ENCODE data around the gene TMEFF2.

TMEFF2 gene

GRCh38 chr2:192197357-192197756, 2.6 kb upstream of the TMEFF2 start:
- TF ChIP-seq GATA3 (IDR thresholded peaks at IDR 0.05; ENCODE audit: low read depth, low read length), result no peak
- TF ChIP-seq GATA2 (IDR thresholded peaks at IDR 0.05; ENCODE audit: low read depth, low read length), result no peak

GRCh38 chr2:192196421-192197194, 1.9 kb upstream of the TMEFF2 start:
- TF ChIP-seq GATA3 (IDR thresholded peaks at IDR 0.05; ENCODE audit: low read depth, low read length), result no peak
- TF ChIP-seq GATA2 (IDR thresholded peaks at IDR 0.05; ENCODE audit: low read depth, low read length), result no peak

GRCh38 chr2:192195548-192196418, 1.1 kb upstream of the TMEFF2 start:
- TF ChIP-seq GATA3 (IDR thresholded peaks at IDR 0.05; ENCODE audit: low read depth, low read length) (no peak), GATA2 (IDR thresholded peaks at IDR 0.05; ENCODE audit: low read depth, low read length) (no peak)

GRCh38 chr2:192194265-192194865, 368 bp downstream of the TMEFF2 start:
- TF ChIP-seq GATA3 (IDR thresholded peaks at IDR 0.05; ENCODE audit: low read depth, low read length) (no peak), GATA2 (IDR thresholded peaks at IDR 0.05; ENCODE audit: low read depth, low read length) (no peak)

GRCh38 chr2:192190474-192190873, 4.3 kb downstream of the TMEFF2 start:
- TF ChIP-seq GATA3 (IDR thresholded peaks at IDR 0.05; ENCODE audit: low read depth, low read length), result no peak
- no peak for TF ChIP-seq GATA2 (IDR thresholded peaks at IDR 0.05; ENCODE audit: low read depth, low read length)

- TF ChIP-seq GATA2 (IDR thresholded peaks at IDR 0.05; ENCODE audit: low read depth, low read length) (no peak), GATA3 (IDR thresholded peaks at IDR 0.05; ENCODE audit: low read depth, low read length) (no peak)
These were observed 7.9 kb downstream of the TMEFF2 start for GRCh38 chr2:192186806-192187205.

GRCh38 chr2:192184349-192184748, 10.4 kb downstream of the TMEFF2 start:
- TF ChIP-seq GATA2 (IDR thresholded peaks at IDR 0.05; ENCODE audit: low read depth, low read length) (no peak), GATA3 (IDR thresholded peaks at IDR 0.05; ENCODE audit: low read depth, low read length) (no peak)

GRCh38 chr2:192183296-192183695, 11.4 kb downstream of the TMEFF2 start:
- TF ChIP-seq GATA2 (IDR thresholded peaks at IDR 0.05; ENCODE audit: low read depth, low read length), result no peak
- TF ChIP-seq GATA3 (IDR thresholded peaks at IDR 0.05; ENCODE audit: low read depth, low read length), result no peak

GRCh38 chr2:192166946-192167345, 27.8 kb downstream of the TMEFF2 start:
- TF ChIP-seq GATA3 (IDR thresholded peaks at IDR 0.05; ENCODE audit: low read depth, low read length), result no peak
- no peak for TF ChIP-seq GATA2 (IDR thresholded peaks at IDR 0.05; ENCODE audit: low read depth, low read length)

GRCh38 chr2:192165842-192166241, 28.9 kb downstream of the TMEFF2 start:
- TF ChIP-seq GATA3 (IDR thresholded peaks at IDR 0.05; ENCODE audit: low read depth, low read length) (no peak), GATA2 (IDR thresholded peaks at IDR 0.05; ENCODE audit: low read depth, low read length) (no peak)

GRCh38 chr2:192162392-192163042, 32.2 kb downstream of the TMEFF2 start:
- TF ChIP-seq GATA3 (IDR thresholded peaks at IDR 0.05; ENCODE audit: low read depth, low read length), result no peak
- TF ChIP-seq GATA2 (IDR thresholded peaks at IDR 0.05; ENCODE audit: low read depth, low read length), result no peak

- TF ChIP-seq GATA2 (IDR thresholded peaks at IDR 0.05; ENCODE audit: low read depth, low read length) (no peak), GATA3 (IDR thresholded peaks at IDR 0.05; ENCODE audit: low read depth, low read length) (no peak)
These were observed 33.0 kb downstream of the TMEFF2 start for GRCh38 chr2:192161656-192162290.

GRCh38 chr2:192159736-192160135, 35.0 kb downstream of the TMEFF2 start:
- TF ChIP-seq GATA3 (IDR thresholded peaks at IDR 0.05; ENCODE audit: low read depth, low read length) (no peak), GATA2 (IDR thresholded peaks at IDR 0.05; ENCODE audit: low read depth, low read length) (no peak)

Data from SH-SY5Y (cell line).